GM20000 (cell line): ENCODE data around the gene CHRNA1.

Source experiments
- DNase-seq: peaks from one replicate; pipeline ENCODE4 v3.0.0; 2012; ENCODE audit warnings: low spot score
- CTCF ChIP-seq: IDR thresholded peaks from 2 replicates; pipeline ENCODE4 v1.5.1; 2012; ENCODE audit warnings: mild to moderate bottlenecking, control low read depth; ENCODE audit errors: extremely low read depth, missing control alignments

The CHRNA1 gene

GRCh38 chr2:174730698-174731018, 33.6 kb downstream of the CHRNA1 start:
- no peak for TF ChIP-seq CTCF
- DNase-seq, result no peak

GRCh38 chr2:174729797-174730697, 34.2 kb downstream of the CHRNA1 start:
- no peak for TF ChIP-seq CTCF
- DNase-seq, result no peak

GRCh38 chr2:174728096-174728495, 36.2 kb downstream of the CHRNA1 start:
- no peak for TF ChIP-seq CTCF

GRCh38 chr2:174726212-174726611, 38.1 kb downstream of the CHRNA1 start:
- DNase-seq, result no peak
- no peak for TF ChIP-seq CTCF

More at GRCh38 chr2:174728096-174728495, 36.2 kb downstream of the CHRNA1 start:
- no peak for DNase-seq

- TF ChIP-seq CTCF, result no peak
- DNase-seq, result no peak
Observed at GRCh38 chr2:174722942-174723592, 41.2 kb downstream of the CHRNA1 start.

- TF ChIP-seq CTCF, result no peak
- DNase-seq, result no peak
Observed at GRCh38 chr2:174719016-174719415, 45.3 kb downstream of the CHRNA1 start.

- TF ChIP-seq CTCF, result no peak
- DNase-seq, result no peak
Observed at GRCh38 chr2:174718591-174718990, 45.7 kb downstream of the CHRNA1 start.
